Glomerular endothelial cell (primary cell): ENCODE measurements around the gene COG5. TPM values are rescaled to one million over a fixed set of nuclear protein-coding genes. Genes with fewer than 3 reads are reported as not detected.

ENCODE experiments used
- DNase-seq: peaks from one replicate; pipeline ENCODE4 v3.0.0-alpha.2; 2011; ENCODE audit warnings: low read depth, low spot score; ENCODE audit errors: extremely low read depth
- total RNA-seq: library from RNA; depleted of rRNA; stranded (reverse); fragments of >200 nt; gene quantifications from 2 replicates; pipeline ENCODE4 v1.2.3, GENCODE V29; 2015

Gene COG5
- total RNA-seq, 1 donor from 2014 or later: 45.3 TPM

GRCh38 chr7:107398161-107398560, 165.6 kb downstream of the COG5 start:
- no peak for DNase-seq

GRCh38 chr7:107396990-107397389, 166.7 kb downstream of the COG5 start:
- DNase-seq: no peak

- DNase-seq: no peak
These were observed 167.6 kb downstream of the COG5 start for GRCh38 chr7:107396081-107396480.

GRCh38 chr7:107394831-107395230, 168.9 kb downstream of the COG5 start:
- no peak for DNase-seq

- DNase-seq: no peak
These were observed 169.4 kb downstream of the COG5 start for GRCh38 chr7:107394276-107394675.

GRCh38 chr7:107392830-107393229, 170.9 kb downstream of the COG5 start:
- DNase-seq: no peak

- no peak for DNase-seq
These were observed 172.8 kb downstream of the COG5 start for GRCh38 chr7:107390916-107391315.

GRCh38 chr7:107388604-107389003, 175.1 kb downstream of the COG5 start:
- DNase-seq: no peak

- DNase-seq: no peak
These were observed 176.0 kb downstream of the COG5 start for GRCh38 chr7:107387573-107388219.

- no peak for DNase-seq
These were observed 176.6 kb downstream of the COG5 start for GRCh38 chr7:107387128-107387527.

- no peak for DNase-seq
These were observed 177.1 kb downstream of the COG5 start for GRCh38 chr7:107386548-107387102.

GRCh38 chr7:107384025-107384424, 179.7 kb downstream of the COG5 start:
- DNase-seq: no peak

GRCh38 chr7:107383203-107383602, 180.5 kb downstream of the COG5 start:
- no peak for DNase-seq

- DNase-seq: no peak
These were observed 182.3 kb downstream of the COG5 start for GRCh38 chr7:107381453-107381852.

- no peak for DNase-seq
These were observed 190.4 kb downstream of the COG5 start for GRCh38 chr7:107373354-107373753.

- DNase-seq: no peak
These were observed 191.4 kb downstream of the COG5 start for GRCh38 chr7:107372298-107372697.

GRCh38 chr7:107370816-107371215, 192.9 kb downstream of the COG5 start:
- no peak for DNase-seq

GRCh38 chr7:107364787-107365186, 198.9 kb downstream of the COG5 start:
- no peak for DNase-seq

GRCh38 chr7:107359520-107360316, 204.0 kb downstream of the COG5 start:
- no peak for DNase-seq

GRCh38 chr7:107355616-107356015, 208.1 kb downstream of the COG5 start:
- DNase-seq: no peak

- DNase-seq: no peak
These were observed 209.1 kb downstream of the COG5 start for GRCh38 chr7:107354640-107355039.

- no peak for DNase-seq
These were observed 210.0 kb downstream of the COG5 start for GRCh38 chr7:107353701-107354100.
